Caco-2 (cell line): ENCODE data around the gene SS18L1. TPM values are rescaled to one million over a fixed set of nuclear protein-coding genes. Genes with fewer than 3 reads are reported as not detected.

ENCODE experiments used
- BruUV-seq: library from RNA; stranded (reverse); fragments of 400-500 nt; replicated peaks from 2 replicates; lab custom pipeline; 2021; lab: Mats Ljungman, UMichigan
- CTCF ChIA-PET: fragments of 300-600 bp; sonication (Branson Sonifier 250); formaldehyde crosslinking; loops from one replicate; lab custom pipeline; 2022; ENCODE audit warnings: antibody characterized with exemption; lab: Charles Lee
- POLR2A ChIA-PET: fragments of 300-600 bp; sonication (Branson Sonifier 250); formaldehyde crosslinking; loops from one replicate; lab custom pipeline; 2022; ENCODE audit warnings: antibody characterized with exemption; lab: Charles Lee
- DNase-seq, 2 experiments: peaks; one replicate each; pipeline versions ENCODE4 v3.0.0 to v3.0.0-alpha.2; 2020 to 2022
- H3K27me3 ChIP-seq: replicated peaks from 2 replicates; pipeline ENCODE4 v1.6.0; 2011; ENCODE audit warnings: low read length; ENCODE audit not compliant: control insufficient read depth, insufficient read depth
- H3K36me3 ChIP-seq: 2 replicates; pipeline ENCODE4 v1.5.1; 2011; ENCODE audit warnings: low read length; ENCODE audit not compliant: control insufficient read depth, insufficient read depth
- H3K4me1 ChIP-seq: fragments of 250-450 bp; sonication (Bioruptor Pico); 2 replicates; pipeline ENCODE4 v1.5.1; 2020; ENCODE audit warnings: mild to moderate bottlenecking
- H3K4me3 ChIP-seq: 2 replicates; pipeline ENCODE4 v1.5.1; 2011; ENCODE audit warnings: low read depth, mild to moderate bottlenecking, control low read depth, low read length
- H3K9me3 ChIP-seq: fragments of 250-450 bp; sonication (Bioruptor Pico); 2 replicates; pipeline ENCODE4 v1.5.1; 2020; ENCODE audit warnings: mild to moderate bottlenecking, moderate library complexity
- H3K27ac Mint-ChIP-seq: one replicate; pipeline ENCODE4 v1.8.0; 2022; ENCODE audit warnings: mixed read lengths; ENCODE audit not compliant: unreplicated experiment
- H3K27me3 Mint-ChIP-seq: one replicate; pipeline ENCODE4 v1.8.0; 2022; ENCODE audit warnings: mixed read lengths; ENCODE audit not compliant: insufficient read depth, unreplicated experiment
- H3K36me3 Mint-ChIP-seq: one replicate; pipeline ENCODE4 v1.8.0; 2022; ENCODE audit warnings: mild to moderate bottlenecking, mixed read lengths; ENCODE audit not compliant: insufficient read depth, unreplicated experiment
- H3K4me1 Mint-ChIP-seq: one replicate; pipeline ENCODE4 v1.8.0; 2022; ENCODE audit warnings: low read depth, mixed read lengths; ENCODE audit not compliant: unreplicated experiment
- H3K4me3 Mint-ChIP-seq: one replicate; pipeline ENCODE4 v1.8.0; 2022; ENCODE audit warnings: mild to moderate bottlenecking, moderate library complexity, mixed read lengths; ENCODE audit not compliant: unreplicated experiment
- H3K9me3 Mint-ChIP-seq: one replicate; pipeline ENCODE4 v1.8.0; 2022; ENCODE audit warnings: mixed read lengths; ENCODE audit not compliant: unreplicated experiment
- intact Hi-C: fragments of 100-400 bp; cut with micrococcal nuclease; formaldehyde crosslinking; loops from one replicate; pipeline ENCODE4 v1.10.0; 2022; ENCODE audit not compliant: unreplicated experiment
- total RNA-seq: library from RNA; stranded (reverse); gene quantifications from 2 replicates; pipeline ENCODE4 v1.2.3, GENCODE V29; 2022
- TF ChIP-seq, protein P1 (sequence below), 2 experiments: fragments of 200-600 bp in 1 of 2; IDR thresholded peaks; 1 replicate in 1 of 2; 2 replicates in 1 of 2; pipeline versions ENCODE4 v1.5.1 to v1.8.0; 2011 to 2022; ENCODE audit warnings: antibody characterized with exemption in 1 of 2, control low read depth in 1 of 2, inconsistent platforms in 1 of 2, low read depth in 1 of 2, low read length in 1 of 2, mild to moderate bottlenecking in 1 of 2, moderate library complexity in 1 of 2; ENCODE audit not compliant: insufficient read depth in 1 of 2, severe bottlenecking in 1 of 2, unreplicated experiment in 1 of 2

SS18L1 gene
- total RNA-seq, 1 experiment from 2014 or later: 46.4 TPM

DNA sequence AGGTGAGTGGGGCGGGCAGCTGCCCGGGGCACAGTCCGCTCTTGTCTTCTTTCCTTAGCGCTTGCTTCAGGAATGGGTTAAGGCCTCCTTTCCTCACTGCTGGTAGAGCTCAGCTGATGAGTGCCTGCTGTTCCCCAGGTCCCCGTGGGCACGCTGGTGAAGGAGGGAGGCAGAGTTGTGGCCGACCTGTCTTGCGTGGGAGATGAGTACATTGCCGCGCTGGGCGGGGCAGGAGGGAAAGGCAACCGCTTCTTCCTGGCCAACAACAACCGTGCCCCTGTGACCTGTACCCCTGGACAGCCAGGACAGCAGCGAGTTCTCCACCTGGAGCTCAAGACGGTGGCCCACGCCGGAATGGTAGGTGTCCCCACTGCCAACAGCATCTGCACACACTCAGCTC, 54.9 kb downstream of the SS18L1 start:
- no TSS peak for BruUV-seq
- no peaks in the 10 kb centered on the region for H3K27me3 ChIP-seq
- ChIA-PET CTCF (no interaction called here), POLR2A (no interaction called here)
- no peaks in the 10 kb centered on the region for H3K9me3 ChIP-seq
- H3K4me3 ChIP-seq: no peak overlapping the region
- Mint-ChIP-seq H3K4me1 (no peaks in the 10 kb centered on the region), H3K9me3 (no peaks in the 10 kb centered on the region), H3K36me3 (peaks cover 86% of the 10 kb centered on the region), H3K27me3 (no peaks in the 10 kb centered on the region), H3K4me3 (no peak overlapping the region), H3K27ac (no peak overlapping the region)
- TF ChIP-seq, protein P1, sequence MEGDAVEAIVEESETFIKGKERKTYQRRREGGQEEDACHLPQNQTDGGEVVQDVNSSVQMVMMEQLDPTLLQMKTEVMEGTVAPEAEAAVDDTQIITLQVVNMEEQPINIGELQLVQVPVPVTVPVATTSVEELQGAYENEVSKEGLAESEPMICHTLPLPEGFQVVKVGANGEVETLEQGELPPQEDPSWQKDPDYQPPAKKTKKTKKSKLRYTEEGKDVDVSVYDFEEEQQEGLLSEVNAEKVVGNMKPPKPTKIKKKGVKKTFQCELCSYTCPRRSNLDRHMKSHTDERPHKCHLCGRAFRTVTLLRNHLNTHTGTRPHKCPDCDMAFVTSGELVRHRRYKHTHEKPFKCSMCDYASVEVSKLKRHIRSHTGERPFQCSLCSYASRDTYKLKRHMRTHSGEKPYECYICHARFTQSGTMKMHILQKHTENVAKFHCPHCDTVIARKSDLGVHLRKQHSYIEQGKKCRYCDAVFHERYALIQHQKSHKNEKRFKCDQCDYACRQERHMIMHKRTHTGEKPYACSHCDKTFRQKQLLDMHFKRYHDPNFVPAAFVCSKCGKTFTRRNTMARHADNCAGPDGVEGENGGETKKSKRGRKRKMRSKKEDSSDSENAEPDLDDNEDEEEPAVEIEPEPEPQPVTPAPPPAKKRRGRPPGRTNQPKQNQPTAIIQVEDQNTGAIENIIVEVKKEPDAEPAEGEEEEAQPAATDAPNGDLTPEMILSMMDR (IDR thresholded peaks at IDR 0.05; ENCODE audit: insufficient read depth in 1 of 2, low read depth in 1 of 2, low read length in 1 of 2, severe bottlenecking in 1 of 2, unreplicated experiment in 1 of 2): no peak
- no peak for DNase-seq
- H3K36me3 ChIP-seq: peaks cover 7% of the 10 kb centered on the region
- intact Hi-C loops: no loop called here
- no peaks in the 10 kb centered on the region for H3K4me1 ChIP-seq

DNA sequence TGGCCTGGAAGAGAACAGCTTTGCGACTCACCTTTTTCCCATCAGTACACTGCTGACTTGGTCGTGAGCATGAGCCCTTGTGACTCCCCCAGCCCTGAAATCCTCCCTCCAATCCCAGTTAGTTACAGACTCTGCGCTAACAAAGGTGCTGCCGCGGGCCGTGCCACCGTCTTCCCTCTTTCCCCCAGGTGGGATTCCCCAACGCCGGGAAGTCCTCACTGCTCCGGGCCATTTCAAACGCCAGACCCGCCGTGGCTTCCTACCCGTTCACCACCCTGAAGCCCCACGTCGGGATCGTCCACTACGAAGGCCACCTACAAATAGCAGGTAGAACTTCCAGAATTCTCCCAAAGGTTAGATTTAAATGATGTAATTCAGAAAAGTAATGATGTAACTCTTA, 55.4 kb downstream of the SS18L1 start:
- Mint-ChIP-seq H3K27me3 (no peaks in the 10 kb centered on the region), H3K4me1 (no peaks in the 10 kb centered on the region), H3K4me3 (no peak overlapping the region), H3K9me3 (no peaks in the 10 kb centered on the region), H3K36me3 (peaks cover 87% of the 10 kb centered on the region), H3K27ac (no peak overlapping the region)
- Histone ChIP-seq H3K27me3 (no peaks in the 10 kb centered on the region), H3K36me3 (peaks cover 7% of the 10 kb centered on the region), H3K9me3 (no peaks in the 10 kb centered on the region), H3K4me3 (no peak overlapping the region), H3K4me1 (no peaks in the 10 kb centered on the region)
- intact Hi-C loops: no loop called here
- DNase-seq: no peak
- no TSS peak for BruUV-seq
- ChIA-PET POLR2A (interaction anchor here (0.6 kb wide), 1 partner anchor 11 kb away, joined by 7 read pairs; no protein-coding TSS in a partner anchor), CTCF (no interaction called here)
- TF ChIP-seq, protein P1 (IDR thresholded peaks at IDR 0.05; ENCODE audit: insufficient read depth in 1 of 2, low read depth in 1 of 2, low read length in 1 of 2, severe bottlenecking in 1 of 2, unreplicated experiment in 1 of 2): no peak

DNA sequence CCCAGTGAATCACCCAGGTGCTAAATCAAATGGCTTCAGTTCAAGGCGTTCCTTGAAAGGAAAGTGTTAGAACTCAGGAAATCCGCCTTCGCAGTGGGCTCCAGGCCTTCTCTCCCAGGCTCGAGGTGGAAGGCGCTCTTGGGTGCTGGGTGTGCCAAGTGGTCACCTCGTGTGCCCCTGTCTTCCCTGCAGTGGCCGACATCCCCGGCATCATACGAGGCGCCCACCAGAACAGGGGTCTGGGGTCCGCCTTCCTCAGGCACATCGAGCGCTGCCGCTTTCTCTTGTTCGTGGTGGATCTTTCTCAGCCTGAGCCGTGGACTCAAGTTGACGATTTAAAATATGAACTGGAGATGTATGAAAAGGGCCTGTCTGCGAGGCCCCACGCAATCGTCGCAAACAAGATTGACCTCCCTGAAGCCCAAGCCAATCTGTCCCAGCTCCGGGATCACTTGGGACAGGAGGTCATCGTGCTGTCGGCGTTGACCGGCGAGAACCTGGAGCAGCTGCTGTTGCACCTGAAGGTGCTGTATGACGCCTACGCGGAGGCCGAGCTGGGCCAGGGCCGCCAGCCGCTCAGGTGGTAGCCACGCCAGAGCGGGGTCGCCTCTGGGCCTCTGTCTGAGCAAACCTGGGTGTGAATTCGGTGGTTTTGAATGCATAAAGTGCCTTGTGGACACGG, 57.1 kb downstream of the SS18L1 start:
- ChIA-PET CTCF (interaction anchor here (0.9 kb wide), 1 partner anchor 16 kb away, joined by 3 read pairs; no protein-coding TSS in a partner anchor), POLR2A (no interaction called here)
- Histone ChIP-seq H3K27me3 (no peaks in the 10 kb centered on the region), H3K36me3 (peaks cover 7% of the 10 kb centered on the region), H3K9me3 (no peaks in the 10 kb centered on the region), H3K4me1 (no peaks in the 10 kb centered on the region), H3K4me3 (no peak overlapping the region)
- no peaks in the 10 kb centered on the region for H3K9me3 Mint-ChIP-seq
- H3K27ac Mint-ChIP-seq: no peak overlapping the region
- H3K4me3 Mint-ChIP-seq: no peak overlapping the region
- H3K36me3 Mint-ChIP-seq: peaks cover 82% of the 10 kb centered on the region
- intact Hi-C loops: no loop called here
- H3K4me1 Mint-ChIP-seq: no peaks in the 10 kb centered on the region
- no peaks in the 10 kb centered on the region for H3K27me3 Mint-ChIP-seq
- DNase-seq: no peak
- TF ChIP-seq, protein P1 (IDR thresholded peaks at IDR 0.05; ENCODE audit: insufficient read depth in 1 of 2, low read depth in 1 of 2, low read length in 1 of 2, severe bottlenecking in 1 of 2, unreplicated experiment in 1 of 2): no peak
- no TSS peak for BruUV-seq
